ENCODE results near the gene TNMD.

DNA sequence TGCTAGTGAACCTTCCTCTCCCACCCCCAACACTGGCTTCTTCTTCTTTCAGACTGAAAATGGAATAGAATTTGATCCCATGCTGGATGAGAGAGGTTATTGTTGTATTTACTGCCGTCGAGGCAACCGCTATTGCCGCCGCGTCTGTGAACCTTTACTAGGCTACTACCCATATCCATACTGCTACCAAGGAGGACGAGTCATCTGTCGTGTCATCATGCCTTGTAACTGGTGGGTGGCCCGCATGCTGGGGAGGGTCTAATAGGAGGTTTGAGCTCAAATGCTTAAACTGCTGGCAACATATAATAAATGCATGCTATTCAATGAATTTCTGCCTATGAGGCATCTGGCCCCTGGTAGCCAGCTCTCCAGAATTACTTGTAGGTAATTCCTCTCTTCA is 14.7 kb downstream of the TNMD start:
- no peak for TF ChIP-seq CTCF (IDR thresholded peaks at IDR 0.05)
- no peak for TF ChIP-seq POLR2A (IDR thresholded peaks at IDR 0.05)
